Small intestine (tissue), 7 donors: ENCODE results near the gene TET2. TPM values are rescaled to one million over a fixed set of nuclear protein-coding genes. Genes with fewer than 3 reads are reported as not detected.

Source experiments
- DNase-seq, 2 donors: peaks; one replicate each; pipeline versions ENCODE4 v3.0.0 to v3.0.0-alpha.2; 2013
- FAIRE-seq: peaks from 2 replicates; lab custom pipeline; 2012; peaks lifted over from hg19 to GRCh38; lab: Jason Lieb, UNC
- H3K27ac ChIP-seq, 3 donors: one replicate each; pipeline ENCODE4 v1.5.1; 2013; ENCODE audit warnings: low read length in 2 of 3, mild to moderate bottlenecking in 2 of 3, control low read depth in 1 of 3, inconsistent platforms in 1 of 3, low read depth in 1 of 3, moderate library complexity in 1 of 3
- H3K27me3 ChIP-seq, 3 donors: one replicate each; pipeline ENCODE4 v1.6.1; 2013; ENCODE audit warnings: low read length in 3 of 3, inconsistent platforms in 1 of 3; ENCODE audit not compliant: control insufficient read depth in 3 of 3, insufficient read depth in 3 of 3
- H3K36me3 ChIP-seq, 3 donors: one replicate each; pipeline ENCODE4 v1.6.1; 2013; ENCODE audit warnings: low read length in 3 of 3, inconsistent platforms in 1 of 3, low read depth in 1 of 3, mild to moderate bottlenecking in 1 of 3, moderate library complexity in 1 of 3; ENCODE audit not compliant: control insufficient read depth in 3 of 3, insufficient read depth in 2 of 3
- H3K4me1 ChIP-seq, 3 donors: one replicate each; pipeline ENCODE4 v1.6.1; 2013; ENCODE audit warnings: low read length in 2 of 3, inconsistent platforms in 1 of 3, low read depth in 1 of 3, mild to moderate bottlenecking in 1 of 3, moderate library complexity in 1 of 3; ENCODE audit not compliant: control insufficient read depth in 3 of 3, insufficient read depth in 2 of 3
- H3K4me3 ChIP-seq, 3 donors: one replicate each; pipeline ENCODE4 v1.5.1; 2013; ENCODE audit warnings: low read length in 3 of 3, control low read depth in 1 of 3, inconsistent platforms in 1 of 3, low read depth in 1 of 3, mild to moderate bottlenecking in 1 of 3, moderate library complexity in 1 of 3
- H3K9me3 ChIP-seq, 2 donors: one replicate each; pipeline ENCODE4 v1.6.1; 2013; ENCODE audit warnings: low read depth in 1 of 2, low read length in 1 of 2; ENCODE audit not compliant: control insufficient read depth in 2 of 2, insufficient read depth in 1 of 2
- WGBS, 3 donors: extraction: QIAGEN DNeasy Blood & Tissue Kit; methylation state at CpG; one replicate each; pipeline ENCODE4 v1.1.7; 2013; 5-methylcytosine and 5-hydroxymethylcytosine counted together
- polyA plus RNA-seq, 4 donors: library from polyadenylated mRNA; stranded (reverse) in 3 of 4; unstranded in 1 of 4; fragments of 200-250 nt in 3 of 4; fragments of 120-200 nt in 1 of 4; gene quantifications; one replicate each; pipeline versions ENCODE4 v1.2.1 to v1.2.3, GENCODE V29; 2013
- donor health status: healthy with polysubstance abuse.
- donor health status: control.
- donor health status: control.
- donor health status: Bipolar disorder and iron deficiency.
- donor health status: healthy.

Gene TET2
- polyA plus RNA-seq, 4 donors: 3.0 to 18.9 (median 4.6) TPM

GRCh38 chr4:105192474-105192873, 45.8 kb downstream of the TET2 start:
- peaks cover 2 to 12% (median 7%) of the 10 kb centered on the region in 3 donors for H3K4me1 ChIP-seq

GRCh38 chr4:105192910-105193309, 46.2 kb downstream of the TET2 start:
- peak in 1 of 2 donors; percentile 48 for DNase-seq
- peaks cover 2 to 12% (median 7%) of the 10 kb centered on the region in 3 donors for H3K4me1 ChIP-seq
- WGBS, 3 donors: 50 to 64% (median 52%) methylated on average over 1 of the region's 1 CpG
- H3K27me3 ChIP-seq: no peaks in the 10 kb centered on the region
- H3K4me3 ChIP-seq: no peak overlapping the region
- peak overlapping the region in 1 of 3 donors; percentile 32 for H3K27ac ChIP-seq
- FAIRE-seq: no peak
- no peaks in the 10 kb centered on the region for H3K9me3 ChIP-seq
- H3K36me3 ChIP-seq: peaks cover 0 to 4% (median 2%) of the 10 kb centered on the region in 3 donors

More at GRCh38 chr4:105192474-105192873, 45.8 kb downstream of the TET2 start:
- no peak for FAIRE-seq
- Histone ChIP-seq H3K27me3 (no peaks in the 10 kb centered on the region), H3K9me3 (no peaks in the 10 kb centered on the region), H3K27ac (no peak overlapping the region), H3K36me3 (peaks cover 0 to 4% (median 2%) of the 10 kb centered on the region in 3 donors), H3K4me3 (no peak overlapping the region)
- no peak for DNase-seq

- Histone ChIP-seq H3K27me3 (no peaks in the 10 kb centered on the region), H3K36me3 (peaks cover 0 to 4% (median 2%) of the 10 kb centered on the region in 3 donors), H3K4me3 (no peak overlapping the region), H3K9me3 (no peaks in the 10 kb centered on the region), H3K27ac (no peak overlapping the region), H3K4me1 (peaks cover 2 to 12% (median 7%) of the 10 kb centered on the region in 3 donors)
- FAIRE-seq: no peak
- DNase-seq: no peak
- WGBS, 3 donors: 90 to 95% (median 95%) methylated on average over 3 of the region's 3 CpGs
Observed at GRCh38 chr4:105193536-105193935, 46.9 kb downstream of the TET2 start.

- peaks cover 2 to 12% (median 7%) of the 10 kb centered on the region in 3 donors for H3K4me1 ChIP-seq
- H3K27me3 ChIP-seq: no peaks in the 10 kb centered on the region
- H3K9me3 ChIP-seq: no peaks in the 10 kb centered on the region
- FAIRE-seq (no peak), DNase-seq (no peak)
- no peak overlapping the region for H3K27ac ChIP-seq
- H3K4me3 ChIP-seq: no peak overlapping the region
- peaks cover 0 to 4% (median 2%) of the 10 kb centered on the region in 3 donors for H3K36me3 ChIP-seq
Observed at GRCh38 chr4:105194328-105195231, 47.9 kb downstream of the TET2 start.

GRCh38 chr4:105196523-105197145, 50.0 kb downstream of the TET2 start:
- peak; percentile 22 to 32 for DNase-seq
- H3K27ac ChIP-seq: no peak overlapping the region
- FAIRE-seq: no peak

GRCh38 chr4:105197777-105198176, 51.1 kb downstream of the TET2 start:
- H3K4me1 ChIP-seq: peaks cover 2 to 12% (median 7%) of the 10 kb centered on the region in 3 donors
- no peak for FAIRE-seq
- no peak overlapping the region for H3K27ac ChIP-seq
- DNase-seq: no peak
- no peaks in the 10 kb centered on the region for H3K9me3 ChIP-seq
- 90 to 97% (median 90%) methylated on average over 3 of the region's 3 CpGs for WGBS, 3 donors
- peaks cover 0 to 3% (median 2%) of the 10 kb centered on the region in 3 donors for H3K36me3 ChIP-seq
- H3K4me3 ChIP-seq: no peak overlapping the region
- no peaks in the 10 kb centered on the region for H3K27me3 ChIP-seq

More at GRCh38 chr4:105196523-105197145, 50.0 kb downstream of the TET2 start:
- no peaks in the 10 kb centered on the region for H3K27me3 ChIP-seq
- H3K36me3 ChIP-seq: peaks cover 0 to 2% (median under 1%) of the 10 kb centered on the region in 3 donors
- H3K9me3 ChIP-seq: no peaks in the 10 kb centered on the region
- H3K4me1 ChIP-seq: peaks cover 2 to 12% (median 7%) of the 10 kb centered on the region in 3 donors
- no peak overlapping the region for H3K4me3 ChIP-seq
- WGBS, 3 donors: 46 to 69% (median 63%) methylated on average over 5 of the region's 5 CpGs

GRCh38 chr4:105198541-105198940, 51.9 kb downstream of the TET2 start:
- no peak for FAIRE-seq
- no peak for DNase-seq
- H3K36me3 ChIP-seq: peaks cover 0 to 3% (median 0%) of the 10 kb centered on the region in 3 donors
- no peaks in the 10 kb centered on the region for H3K9me3 ChIP-seq
- no peak overlapping the region for H3K27ac ChIP-seq
- H3K4me1 ChIP-seq: peaks cover 0 to 9% (median 5%) of the 10 kb centered on the region in 3 donors
- H3K4me3 ChIP-seq: no peak overlapping the region
- 80 to 93% (median 87%) methylated on average over 2 of the region's 2 CpGs for WGBS, 3 donors
- no peaks in the 10 kb centered on the region for H3K27me3 ChIP-seq

GRCh38 chr4:105206214-105206613, 59.5 kb downstream of the TET2 start:
- peaks cover 0 to 6% (median 4%) of the 10 kb centered on the region in 3 donors for H3K4me1 ChIP-seq
- no peak overlapping the region for H3K4me3 ChIP-seq
- no peaks in the 10 kb centered on the region for H3K27me3 ChIP-seq
- 69 to 78% (median 74%) methylated on average over 3 of the region's 3 CpGs for WGBS, 3 donors
- no peaks in the 10 kb centered on the region for H3K9me3 ChIP-seq
- peaks cover 0 to 6% (median 0%) of the 10 kb centered on the region in 3 donors for H3K36me3 ChIP-seq
- DNase-seq (no peak), FAIRE-seq (no peak)
- H3K27ac ChIP-seq: no peak overlapping the region
